Stimulated activated naive B cell treated with anti-CD40 and anti-IgM and Interleukin-4, amounts not matched to agents 10 μg/mL and 1 μg/mL and 100 μg/mL, for 72 hours (primary cell): ENCODE results near the gene FBN1.

ENCODE experiments used
- ATAC-seq, 2 donors: fragments of 150-1000 bp; cut with Tn5 transposase; replicated peaks; 2 replicates each; pipeline ENCODE4 v1.10.0; 2021; ENCODE audit warnings: moderate library complexity in 1 of 2
- DNase-seq: peaks from one replicate; pipeline ENCODE4 v3.0.0; 2021
- H3K27ac Mint-ChIP-seq: one replicate; pipeline ENCODE4 v1.8.0; 2022; ENCODE audit warnings: mild to moderate bottlenecking, mixed read lengths
- H3K27me3 Mint-ChIP-seq, 2 donors: one replicate each; pipeline ENCODE4 v1.8.0; 2022; ENCODE audit warnings: mixed read lengths in 2 of 2
- H3K36me3 Mint-ChIP-seq, 2 donors: one replicate each; pipeline ENCODE4 v1.8.0; 2022; ENCODE audit warnings: mixed read lengths in 2 of 2, mild to moderate bottlenecking in 1 of 2
- H3K4me1 Mint-ChIP-seq, 2 donors: one replicate each; pipeline ENCODE4 v1.8.0; 2022; ENCODE audit warnings: mixed read lengths in 2 of 2, mild to moderate bottlenecking in 1 of 2
- H3K4me3 Mint-ChIP-seq, 2 donors: one replicate each; pipeline ENCODE4 v1.8.0; 2022; ENCODE audit warnings: mild to moderate bottlenecking in 2 of 2, mixed read lengths in 2 of 2, moderate library complexity in 1 of 2
- H3K9me3 Mint-ChIP-seq, 2 donors: one replicate each; pipeline ENCODE4 v1.8.0; 2022; ENCODE audit warnings: mixed read lengths in 2 of 2, mild to moderate bottlenecking in 1 of 2

Gene FBN1

GRCh38 chr15:48499978-48500377, 145.5 kb downstream of the FBN1 start:
- H3K27ac Mint-ChIP-seq: peak overlapping the region; percentile 16
- no peaks in the 10 kb centered on the region for H3K27me3 Mint-ChIP-seq
- no peak overlapping the region for H3K4me3 Mint-ChIP-seq
- DNase-seq (no peak), ATAC-seq (no peak)
- no peaks in the 10 kb centered on the region for H3K36me3 Mint-ChIP-seq
- no peaks in the 10 kb centered on the region for H3K9me3 Mint-ChIP-seq
- no peaks in the 10 kb centered on the region for H3K4me1 Mint-ChIP-seq

GRCh38 chr15:48498828-48499227, 146.7 kb downstream of the FBN1 start:
- H3K27me3 Mint-ChIP-seq: no peaks in the 10 kb centered on the region
- ATAC-seq: no peak
- no peak for DNase-seq
- H3K27ac Mint-ChIP-seq: no peak overlapping the region
- no peaks in the 10 kb centered on the region for H3K9me3 Mint-ChIP-seq
- H3K36me3 Mint-ChIP-seq: no peaks in the 10 kb centered on the region
- H3K4me1 Mint-ChIP-seq: no peaks in the 10 kb centered on the region
- H3K4me3 Mint-ChIP-seq: no peak overlapping the region

GRCh38 chr15:48494631-48495030, 150.9 kb downstream of the FBN1 start:
- H3K36me3 Mint-ChIP-seq: no peaks in the 10 kb centered on the region
- no peaks in the 10 kb centered on the region for H3K9me3 Mint-ChIP-seq

GRCh38 chr15:48493763-48494225, 151.7 kb downstream of the FBN1 start:
- H3K27me3 Mint-ChIP-seq: no peaks in the 10 kb centered on the region
- H3K4me1 Mint-ChIP-seq: no peaks in the 10 kb centered on the region
- H3K4me3 Mint-ChIP-seq: no peak overlapping the region
- no peaks in the 10 kb centered on the region for H3K36me3 Mint-ChIP-seq
- H3K9me3 Mint-ChIP-seq: no peaks in the 10 kb centered on the region
- ATAC-seq (no peak), DNase-seq (no peak)
- no peak overlapping the region for H3K27ac Mint-ChIP-seq

More at GRCh38 chr15:48494631-48495030, 150.9 kb downstream of the FBN1 start:
- H3K27me3 Mint-ChIP-seq: no peaks in the 10 kb centered on the region
- no peaks in the 10 kb centered on the region for H3K4me1 Mint-ChIP-seq
- no peak overlapping the region for H3K27ac Mint-ChIP-seq
- ATAC-seq (no peak), DNase-seq (no peak)
- H3K4me3 Mint-ChIP-seq: no peak overlapping the region

GRCh38 chr15:48493084-48493762, 152.3 kb downstream of the FBN1 start:
- DNase-seq (no peak), ATAC-seq (no peak)
- no peaks in the 10 kb centered on the region for H3K4me1 Mint-ChIP-seq
- no peak overlapping the region for H3K4me3 Mint-ChIP-seq
- no peak overlapping the region for H3K27ac Mint-ChIP-seq
- H3K36me3 Mint-ChIP-seq: no peaks in the 10 kb centered on the region
- no peaks in the 10 kb centered on the region for H3K9me3 Mint-ChIP-seq
- H3K27me3 Mint-ChIP-seq: no peaks in the 10 kb centered on the region

- DNase-seq (no peak), ATAC-seq (no peak)
- H3K9me3 Mint-ChIP-seq: no peaks in the 10 kb centered on the region
- H3K27ac Mint-ChIP-seq: no peak overlapping the region
- peaks cover 0 to 1% of the 10 kb centered on the region in 2 donors for H3K36me3 Mint-ChIP-seq
- H3K27me3 Mint-ChIP-seq: no peaks in the 10 kb centered on the region
- no peak overlapping the region for H3K4me3 Mint-ChIP-seq
- no peaks in the 10 kb centered on the region for H3K4me1 Mint-ChIP-seq
Observed at GRCh38 chr15:48486228-48486627, 159.3 kb downstream of the FBN1 start.

- no peaks in the 10 kb centered on the region for H3K9me3 Mint-ChIP-seq
- ATAC-seq (no peak), DNase-seq (no peak)
- no peaks in the 10 kb centered on the region for H3K27me3 Mint-ChIP-seq
- no peaks in the 10 kb centered on the region for H3K36me3 Mint-ChIP-seq
- H3K4me1 Mint-ChIP-seq: no peaks in the 10 kb centered on the region
- H3K27ac Mint-ChIP-seq: no peak overlapping the region
- no peak overlapping the region for H3K4me3 Mint-ChIP-seq
Observed at GRCh38 chr15:48481802-48482201, 163.7 kb downstream of the FBN1 start.

GRCh38 chr15:48479751-48480150, 165.8 kb downstream of the FBN1 start:
- no peaks in the 10 kb centered on the region for H3K36me3 Mint-ChIP-seq
- H3K27ac Mint-ChIP-seq: no peak overlapping the region
- H3K9me3 Mint-ChIP-seq: no peaks in the 10 kb centered on the region
- no peaks in the 10 kb centered on the region for H3K27me3 Mint-ChIP-seq
- ATAC-seq: no peak
- DNase-seq: no peak
- no peak overlapping the region for H3K4me3 Mint-ChIP-seq
- H3K4me1 Mint-ChIP-seq: no peaks in the 10 kb centered on the region

GRCh38 chr15:48478581-48478980, 166.9 kb downstream of the FBN1 start:
- H3K9me3 Mint-ChIP-seq: no peaks in the 10 kb centered on the region
- no peaks in the 10 kb centered on the region for H3K36me3 Mint-ChIP-seq
- H3K27ac Mint-ChIP-seq: no peak overlapping the region
- H3K27me3 Mint-ChIP-seq: no peaks in the 10 kb centered on the region
- no peak overlapping the region for H3K4me3 Mint-ChIP-seq
- H3K4me1 Mint-ChIP-seq: no peaks in the 10 kb centered on the region
- ATAC-seq (no peak), DNase-seq (no peak)

GRCh38 chr15:48477795-48478360, 167.6 kb downstream of the FBN1 start:
- ATAC-seq: no peak

GRCh38 chr15:48475600-48476395, 169.7 kb downstream of the FBN1 start:
- Mint-ChIP-seq H3K9me3 (no peaks in the 10 kb centered on the region), H3K36me3 (no peaks in the 10 kb centered on the region), H3K4me1 (no peaks in the 10 kb centered on the region), H3K27me3 (no peaks in the 10 kb centered on the region), H3K4me3 (no peak overlapping the region), H3K27ac (no peak overlapping the region)
- no peak for DNase-seq
- ATAC-seq: no peak

More at GRCh38 chr15:48477795-48478360, 167.6 kb downstream of the FBN1 start:
- no peaks in the 10 kb centered on the region for H3K27me3 Mint-ChIP-seq
- no peaks in the 10 kb centered on the region for H3K4me1 Mint-ChIP-seq
- no peak for DNase-seq
- no peaks in the 10 kb centered on the region for H3K36me3 Mint-ChIP-seq
- H3K9me3 Mint-ChIP-seq: no peaks in the 10 kb centered on the region
- no peak overlapping the region for H3K27ac Mint-ChIP-seq
- no peak overlapping the region for H3K4me3 Mint-ChIP-seq

- no peak overlapping the region for H3K27ac Mint-ChIP-seq
- no peaks in the 10 kb centered on the region for H3K27me3 Mint-ChIP-seq
- ATAC-seq (no peak), DNase-seq (no peak)
- no peaks in the 10 kb centered on the region for H3K4me1 Mint-ChIP-seq
- no peak overlapping the region for H3K4me3 Mint-ChIP-seq
- no peaks in the 10 kb centered on the region for H3K9me3 Mint-ChIP-seq
- no peaks in the 10 kb centered on the region for H3K36me3 Mint-ChIP-seq
Observed at GRCh38 chr15:48473667-48474066, 171.8 kb downstream of the FBN1 start.

- ATAC-seq: no peak
- H3K9me3 Mint-ChIP-seq: no peaks in the 10 kb centered on the region
- H3K4me1 Mint-ChIP-seq: no peaks in the 10 kb centered on the region
- DNase-seq: no peak
- no peak overlapping the region for H3K27ac Mint-ChIP-seq
- no peaks in the 10 kb centered on the region for H3K36me3 Mint-ChIP-seq
- H3K4me3 Mint-ChIP-seq: no peak overlapping the region
- no peaks in the 10 kb centered on the region for H3K27me3 Mint-ChIP-seq
Observed at GRCh38 chr15:48472756-48473155, 172.8 kb downstream of the FBN1 start.

GRCh38 chr15:48471073-48471472, 174.4 kb downstream of the FBN1 start:
- ATAC-seq: no peak

GRCh38 chr15:48470096-48470495, 175.4 kb downstream of the FBN1 start:
- ATAC-seq: no peak
- Mint-ChIP-seq H3K9me3 (no peaks in the 10 kb centered on the region), H3K27ac (no peak overlapping the region), H3K4me3 (no peak overlapping the region), H3K4me1 (no peaks in the 10 kb centered on the region), H3K36me3 (no peaks in the 10 kb centered on the region), H3K27me3 (no peaks in the 10 kb centered on the region)
- no peak for DNase-seq

More at GRCh38 chr15:48471073-48471472, 174.4 kb downstream of the FBN1 start:
- H3K27ac Mint-ChIP-seq: no peak overlapping the region
- no peak for DNase-seq
- H3K4me3 Mint-ChIP-seq: no peak overlapping the region
- no peaks in the 10 kb centered on the region for H3K4me1 Mint-ChIP-seq
- H3K36me3 Mint-ChIP-seq: no peaks in the 10 kb centered on the region
- no peaks in the 10 kb centered on the region for H3K9me3 Mint-ChIP-seq
- H3K27me3 Mint-ChIP-seq: no peaks in the 10 kb centered on the region
